GM18499 (cell line): ENCODE data around the gene CRTC1.
"Not testable (repeated sequence)": the region's sequence is repeated elsewhere in the genome, so short reads cannot be mapped to it uniquely, and the experiment has no call there.

ENCODE experiments used
- ATAC-seq: cut with Tn5 transposase; IDR thresholded peaks from one replicate; pipeline ENCODE4 v1.9.1; 2021; ENCODE audit warnings: moderate number of reproducible peaks; ENCODE audit not compliant: insufficient read depth, unreplicated experiment

Gene CRTC1

DNA sequence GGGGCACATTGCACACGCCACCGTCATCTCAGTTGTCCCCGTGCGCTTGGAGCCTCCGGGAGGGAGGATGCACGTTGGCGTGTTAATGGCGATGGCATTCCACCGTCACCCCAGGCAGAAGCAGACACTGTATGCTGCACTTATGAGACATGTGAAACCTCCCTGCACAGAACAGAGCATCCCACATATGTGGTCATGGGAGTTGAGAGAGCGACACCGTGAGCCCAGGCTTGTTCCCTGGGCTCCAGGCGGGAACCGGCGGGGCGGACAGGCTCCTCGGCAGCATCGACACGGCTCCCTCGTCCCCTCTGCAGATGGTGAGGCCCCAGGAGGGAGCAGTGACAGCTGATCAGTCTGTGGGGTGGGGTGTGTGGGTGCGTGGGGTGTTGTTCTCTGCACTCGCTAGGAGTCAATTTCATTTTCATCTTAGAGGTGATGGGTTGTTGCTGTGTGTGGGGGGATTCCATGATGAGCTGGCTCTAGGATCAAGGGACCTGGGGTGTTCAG, 40.4 kb downstream of the CRTC1 start:
- no peak for ATAC-seq

- no peak for ATAC-seq
Measured at GRCh38 chr19:18725841-18726770, 42.6 kb downstream of the CRTC1 start.

DNA sequence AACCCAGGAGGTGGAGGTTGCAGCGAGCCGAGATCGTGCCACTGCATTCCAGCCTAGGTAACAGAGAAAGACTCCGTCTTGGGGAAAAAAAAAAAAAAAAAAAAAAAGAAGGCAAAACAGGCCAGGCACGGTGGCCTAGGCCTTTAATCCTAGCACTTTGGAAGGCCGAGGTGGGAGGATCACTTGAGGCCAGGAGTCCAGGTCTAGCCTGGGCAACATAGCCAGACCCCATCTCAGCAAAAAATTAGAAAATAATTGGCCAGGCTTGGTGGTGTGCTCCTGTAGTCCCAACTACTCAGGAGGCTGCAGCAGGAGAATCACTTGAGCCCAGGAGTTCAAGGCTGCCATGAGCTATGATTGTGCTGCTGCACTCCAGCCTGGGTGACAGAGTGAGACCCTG, 43.4 kb downstream of the CRTC1 start:
- ATAC-seq: no peak

- not testable (repeated sequence) for ATAC-seq
Measured at GRCh38 chr19:18727602-18728001, 44.1 kb downstream of the CRTC1 start.

DNA sequence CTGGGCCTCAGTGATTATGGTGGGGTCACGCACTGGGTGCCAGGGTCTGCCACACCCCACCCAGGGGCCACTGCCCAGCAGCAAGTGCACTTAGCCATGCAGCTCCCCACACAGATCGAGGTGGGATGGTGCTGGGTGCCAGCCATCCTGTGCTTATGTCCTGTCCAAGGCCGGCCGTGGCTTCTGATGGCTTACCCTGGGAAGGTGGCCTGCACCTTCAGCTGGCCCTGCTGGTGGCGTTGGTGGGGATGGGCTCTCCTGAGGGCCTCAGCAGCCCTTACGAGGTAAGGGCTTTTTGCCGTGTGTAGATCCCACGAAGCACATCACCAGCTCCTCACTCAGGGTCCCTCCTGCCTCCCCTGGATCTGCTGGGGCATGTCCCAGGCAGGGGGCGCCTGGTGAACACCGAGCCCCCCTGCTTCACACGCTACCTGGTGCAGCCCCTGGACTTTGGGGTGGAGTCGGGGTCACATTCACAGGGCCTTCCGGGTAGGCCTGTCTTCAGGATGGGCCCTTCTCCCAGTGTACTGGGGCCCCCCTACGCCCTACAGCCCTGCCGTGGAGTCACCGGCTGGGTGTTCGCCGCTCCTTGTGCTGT, 46.6 kb downstream of the CRTC1 start:
- ATAC-seq: no peak

GRCh38 chr19:18730885-18731513, 47.5 kb downstream of the CRTC1 start:
- no peak for ATAC-seq

GRCh38 chr19:18731562-18732008, 48.1 kb downstream of the CRTC1 start:
- no peak for ATAC-seq

DNA sequence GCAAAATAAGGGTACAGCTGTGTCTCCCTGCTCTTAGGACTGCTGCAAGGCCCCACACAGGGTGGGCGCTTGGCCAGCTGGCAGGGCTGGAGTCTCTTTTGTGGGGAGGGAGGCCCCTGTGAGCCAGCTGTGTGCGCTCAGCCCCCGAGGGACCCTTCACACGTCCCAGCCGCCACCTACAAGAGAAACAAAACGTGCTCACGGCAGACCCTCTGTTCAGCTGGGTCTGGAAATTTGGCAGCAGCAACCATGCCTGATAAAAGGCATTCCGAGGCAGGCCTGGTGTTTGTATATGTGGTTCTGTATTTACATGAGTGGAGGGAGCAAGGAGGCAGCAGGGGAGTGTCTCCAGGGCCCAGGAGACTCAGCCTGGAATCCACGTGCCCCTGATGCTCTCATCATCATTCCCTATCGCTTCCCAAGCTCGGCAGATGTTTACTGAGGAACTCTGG, 49.7 kb downstream of the CRTC1 start:
- no peak for ATAC-seq

GRCh38 chr19:18733762-18734332, 50.4 kb downstream of the CRTC1 start:
- ATAC-seq: not testable (repeated sequence)

DNA sequence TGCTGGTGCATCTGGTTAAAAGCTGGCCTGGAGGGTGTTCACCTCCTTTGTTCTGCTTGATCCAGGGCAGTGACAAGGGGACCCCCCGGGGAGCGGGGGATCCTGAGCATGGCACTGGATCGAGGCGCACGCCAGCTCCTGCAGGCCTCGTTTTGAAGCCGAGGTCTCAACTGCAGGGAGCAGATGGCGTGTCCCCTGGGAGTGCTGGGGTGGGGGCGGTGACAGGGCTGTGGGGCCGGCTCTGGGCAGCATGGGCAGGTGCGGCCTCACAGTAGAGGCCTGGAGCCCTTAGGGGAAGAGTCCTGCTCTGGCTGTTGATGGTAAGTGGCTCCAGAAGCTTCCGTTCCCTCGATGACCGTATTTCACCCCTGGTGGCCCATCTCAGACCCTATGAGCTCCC, 51.8 kb downstream of the CRTC1 start:
- no peak for ATAC-seq

DNA sequence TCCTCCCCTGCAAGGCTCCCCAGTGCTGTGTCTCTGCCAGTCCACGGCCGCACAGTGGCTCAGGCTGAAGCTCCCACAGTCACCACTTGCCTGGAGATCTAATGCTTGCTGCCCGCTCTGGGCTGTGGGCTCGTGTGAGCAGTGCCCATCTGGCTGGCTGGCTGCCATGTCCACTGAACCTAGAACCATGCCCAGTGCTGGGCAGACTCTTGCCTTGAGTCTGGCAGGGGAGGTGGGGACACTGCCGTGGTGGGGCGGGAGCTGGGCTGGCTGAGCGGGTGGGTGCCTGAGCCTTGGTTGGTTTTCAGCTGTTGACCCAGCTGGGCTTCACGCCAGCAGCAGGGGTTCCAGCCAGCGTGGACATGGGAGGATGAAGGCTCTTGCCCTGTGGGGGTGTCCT, 52.3 kb downstream of the CRTC1 start:
- no peak for ATAC-seq

DNA sequence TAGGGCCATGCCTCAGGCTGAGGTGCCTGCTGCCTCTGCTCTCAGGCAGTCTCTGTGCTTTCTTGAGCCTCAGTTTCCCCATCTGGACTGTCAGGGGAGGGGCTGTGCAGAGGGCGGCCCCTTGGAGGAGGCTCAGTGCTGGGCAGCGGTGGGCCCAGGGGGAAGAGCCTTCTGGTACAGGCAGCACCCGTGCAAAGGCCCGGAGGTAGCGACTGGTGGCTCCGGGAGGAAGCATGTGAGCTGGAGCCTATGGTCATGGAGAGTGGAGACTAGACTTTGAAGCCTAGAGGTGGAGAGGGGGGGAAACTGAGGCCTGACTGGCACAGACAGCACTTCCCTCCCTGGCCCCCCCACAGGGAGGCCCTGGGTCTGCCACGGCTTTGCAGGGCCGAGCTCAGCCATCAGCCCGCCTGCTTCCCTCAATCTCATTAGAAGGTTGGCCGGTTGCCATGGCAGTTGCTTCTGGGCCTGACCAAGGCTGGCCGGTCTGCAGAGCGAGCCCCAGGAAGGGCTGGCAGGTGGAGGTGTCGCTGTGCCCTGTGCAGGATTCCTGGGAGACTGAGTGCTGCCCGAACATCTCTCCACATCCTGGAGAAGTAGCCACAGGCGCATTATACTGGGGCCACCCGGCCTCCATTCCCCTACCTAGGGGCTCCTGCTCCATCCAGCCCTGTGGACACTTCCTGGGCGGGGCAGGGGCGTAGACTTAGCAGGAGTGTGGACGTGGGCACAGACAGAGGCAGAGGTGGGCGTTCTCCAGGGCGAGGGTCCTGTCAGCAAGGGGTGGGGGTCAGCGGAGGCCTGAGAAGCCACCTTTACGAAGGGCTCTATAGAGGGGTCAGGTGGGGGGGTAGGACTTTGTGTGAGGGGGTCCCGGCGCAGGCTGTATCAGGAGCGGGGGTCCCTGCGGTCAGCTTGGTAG, 53.2 kb downstream of the CRTC1 start:
- no peak for ATAC-seq

GRCh38 chr19:18737337-18737953, 54.0 kb downstream of the CRTC1 start:
- ATAC-seq: no peak

GRCh38 chr19:18737954-18738351, 54.5 kb downstream of the CRTC1 start:
- ATAC-seq: no peak

GRCh38 chr19:18738961-18739690, 55.6 kb downstream of the CRTC1 start:
- ATAC-seq: no peak

- ATAC-seq: no peak
Measured at GRCh38 chr19:18741124-18742121, 57.9 kb downstream of the CRTC1 start.

- ATAC-seq: no peak
Measured at GRCh38 chr19:18742324-18742723, 58.8 kb downstream of the CRTC1 start.
